ENCODE measurements around the gene CLEC1A.

CLEC1A gene

GRCh38 chr12:10126413-10126812 is 27.6 kb upstream of the CLEC1A start:
- Histone ChIP-seq H3K27ac (ENCODE audit: low read length) (no peak overlapping the region), H3K9ac (ENCODE audit: low read length in 2 of 2) (no peak overlapping the region), H3K4me1 (ENCODE audit: control insufficient read depth, insufficient read depth, low read length) (no peaks in the 10 kb centered on the region), H3K4me3 (ENCODE audit: low read length in 2 of 2) (no peak overlapping the region), H3K9me3 (ENCODE audit: control insufficient read depth in 2 of 2, low read length in 2 of 2) (no peaks in the 10 kb centered on the region), H3K27me3 (ENCODE audit: control insufficient read depth in 1 of 2, insufficient read depth in 2 of 2, low read length in 2 of 2) (no peaks in the 10 kb centered on the region), H3K36me3 (ENCODE audit: control insufficient read depth in 2 of 2, insufficient read depth in 2 of 2, low read length in 2 of 2) (no peaks in the 10 kb centered on the region)

- H3K4me3 ChIP-seq (ENCODE audit: low read length in 2 of 2), result no peak overlapping the region
- H3K36me3 ChIP-seq (ENCODE audit: control insufficient read depth in 2 of 2, insufficient read depth in 2 of 2, low read length in 2 of 2), result no peaks in the 10 kb centered on the region
- no peak overlapping the region for H3K27ac ChIP-seq (ENCODE audit: low read length)
- H3K9me3 ChIP-seq (ENCODE audit: control insufficient read depth in 2 of 2, low read length in 2 of 2), result no peaks in the 10 kb centered on the region
- H3K4me1 ChIP-seq (ENCODE audit: control insufficient read depth, insufficient read depth, low read length), result no peaks in the 10 kb centered on the region
- no peaks in the 10 kb centered on the region for H3K27me3 ChIP-seq (ENCODE audit: control insufficient read depth in 1 of 2, insufficient read depth in 2 of 2, low read length in 2 of 2)
- H3K9ac ChIP-seq (ENCODE audit: low read length in 2 of 2), result no peak overlapping the region
Measured at GRCh38 chr12:10122689-10123088, 23.9 kb upstream of the CLEC1A start.

GRCh38 chr12:10121278-10121677 is 22.5 kb upstream of the CLEC1A start:
- Histone ChIP-seq H3K36me3 (ENCODE audit: control insufficient read depth in 2 of 2, insufficient read depth in 2 of 2, low read length in 2 of 2) (no peaks in the 10 kb centered on the region), H3K9ac (ENCODE audit: low read length in 2 of 2) (no peak overlapping the region), H3K9me3 (ENCODE audit: control insufficient read depth in 2 of 2, low read length in 2 of 2) (no peaks in the 10 kb centered on the region), H3K4me3 (ENCODE audit: low read length in 2 of 2) (no peak overlapping the region), H3K4me1 (ENCODE audit: control insufficient read depth, insufficient read depth, low read length) (no peaks in the 10 kb centered on the region), H3K27me3 (ENCODE audit: control insufficient read depth in 1 of 2, insufficient read depth in 2 of 2, low read length in 2 of 2) (no peaks in the 10 kb centered on the region), H3K27ac (ENCODE audit: low read length) (no peak overlapping the region)

GRCh38 chr12:10119066-10119465 is 20.3 kb upstream of the CLEC1A start:
- H3K9ac ChIP-seq (ENCODE audit: low read length in 2 of 2), result no peak overlapping the region
- H3K4me1 ChIP-seq (ENCODE audit: control insufficient read depth, insufficient read depth, low read length), result no peaks in the 10 kb centered on the region
- no peak overlapping the region for H3K27ac ChIP-seq (ENCODE audit: low read length)
- H3K27me3 ChIP-seq (ENCODE audit: control insufficient read depth in 1 of 2, insufficient read depth in 2 of 2, low read length in 2 of 2), result no peaks in the 10 kb centered on the region
- H3K4me3 ChIP-seq (ENCODE audit: low read length in 2 of 2), result no peak overlapping the region
- no peaks in the 10 kb centered on the region for H3K36me3 ChIP-seq (ENCODE audit: control insufficient read depth in 2 of 2, insufficient read depth in 2 of 2, low read length in 2 of 2)
- H3K9me3 ChIP-seq (ENCODE audit: control insufficient read depth in 2 of 2, low read length in 2 of 2), result no peaks in the 10 kb centered on the region

GRCh38 chr12:10115890-10116289 is 17.1 kb upstream of the CLEC1A start:
- H3K4me3 ChIP-seq (ENCODE audit: low read length in 2 of 2), result no peak overlapping the region
- H3K36me3 ChIP-seq (ENCODE audit: control insufficient read depth in 2 of 2, insufficient read depth in 2 of 2, low read length in 2 of 2), result no peaks in the 10 kb centered on the region
- no peaks in the 10 kb centered on the region for H3K4me1 ChIP-seq (ENCODE audit: control insufficient read depth, insufficient read depth, low read length)
- no peak overlapping the region for H3K9ac ChIP-seq (ENCODE audit: low read length in 2 of 2)
- no peak overlapping the region for H3K27ac ChIP-seq (ENCODE audit: low read length)
- no peaks in the 10 kb centered on the region for H3K9me3 ChIP-seq (ENCODE audit: control insufficient read depth in 2 of 2, low read length in 2 of 2)
- no peaks in the 10 kb centered on the region for H3K27me3 ChIP-seq (ENCODE audit: control insufficient read depth in 1 of 2, insufficient read depth in 2 of 2, low read length in 2 of 2)

GRCh38 chr12:10115311-10115710 is 16.5 kb upstream of the CLEC1A start:
- no peak overlapping the region for H3K9ac ChIP-seq (ENCODE audit: low read length in 2 of 2)
- H3K36me3 ChIP-seq (ENCODE audit: control insufficient read depth in 2 of 2, insufficient read depth in 2 of 2, low read length in 2 of 2), result no peaks in the 10 kb centered on the region
- no peak overlapping the region for H3K27ac ChIP-seq (ENCODE audit: low read length)
- H3K9me3 ChIP-seq (ENCODE audit: control insufficient read depth in 2 of 2, low read length in 2 of 2), result no peaks in the 10 kb centered on the region
- H3K27me3 ChIP-seq (ENCODE audit: control insufficient read depth in 1 of 2, insufficient read depth in 2 of 2, low read length in 2 of 2), result no peaks in the 10 kb centered on the region
- no peaks in the 10 kb centered on the region for H3K4me1 ChIP-seq (ENCODE audit: control insufficient read depth, insufficient read depth, low read length)
- no peak overlapping the region for H3K4me3 ChIP-seq (ENCODE audit: low read length in 2 of 2)

- no peak overlapping the region for H3K27ac ChIP-seq (ENCODE audit: low read length)
- no peaks in the 10 kb centered on the region for H3K27me3 ChIP-seq (ENCODE audit: control insufficient read depth in 1 of 2, insufficient read depth in 2 of 2, low read length in 2 of 2)
- H3K9me3 ChIP-seq (ENCODE audit: control insufficient read depth in 2 of 2, low read length in 2 of 2), result no peaks in the 10 kb centered on the region
- no peak overlapping the region for H3K9ac ChIP-seq (ENCODE audit: low read length in 2 of 2)
- H3K4me1 ChIP-seq (ENCODE audit: control insufficient read depth, insufficient read depth, low read length), result no peaks in the 10 kb centered on the region
- no peaks in the 10 kb centered on the region for H3K36me3 ChIP-seq (ENCODE audit: control insufficient read depth in 2 of 2, insufficient read depth in 2 of 2, low read length in 2 of 2)
- no peak overlapping the region for H3K4me3 ChIP-seq (ENCODE audit: low read length in 2 of 2)
Measured at GRCh38 chr12:10113920-10114319, 15.1 kb upstream of the CLEC1A start.

GRCh38 chr12:10113075-10113474 is 14.3 kb upstream of the CLEC1A start:
- Histone ChIP-seq H3K36me3 (ENCODE audit: control insufficient read depth in 2 of 2, insufficient read depth in 2 of 2, low read length in 2 of 2) (no peaks in the 10 kb centered on the region), H3K4me3 (ENCODE audit: low read length in 2 of 2) (no peak overlapping the region), H3K27me3 (ENCODE audit: control insufficient read depth in 1 of 2, insufficient read depth in 2 of 2, low read length in 2 of 2) (no peaks in the 10 kb centered on the region), H3K9me3 (ENCODE audit: control insufficient read depth in 2 of 2, low read length in 2 of 2) (no peaks in the 10 kb centered on the region), H3K9ac (ENCODE audit: low read length in 2 of 2) (no peak overlapping the region), H3K27ac (ENCODE audit: low read length) (no peak overlapping the region), H3K4me1 (ENCODE audit: control insufficient read depth, insufficient read depth, low read length) (no peaks in the 10 kb centered on the region)

GRCh38 chr12:10111451-10111850 is 12.7 kb upstream of the CLEC1A start:
- Histone ChIP-seq H3K27me3 (ENCODE audit: control insufficient read depth in 1 of 2, insufficient read depth in 2 of 2, low read length in 2 of 2) (no peaks in the 10 kb centered on the region), H3K36me3 (ENCODE audit: control insufficient read depth in 2 of 2, insufficient read depth in 2 of 2, low read length in 2 of 2) (no peaks in the 10 kb centered on the region), H3K4me1 (ENCODE audit: control insufficient read depth, insufficient read depth, low read length) (no peaks in the 10 kb centered on the region), H3K27ac (ENCODE audit: low read length) (no peak overlapping the region), H3K4me3 (ENCODE audit: low read length in 2 of 2) (no peak overlapping the region), H3K9ac (ENCODE audit: low read length in 2 of 2) (no peak overlapping the region), H3K9me3 (ENCODE audit: control insufficient read depth in 2 of 2, low read length in 2 of 2) (no peaks in the 10 kb centered on the region)

GRCh38 chr12:10110256-10110844 is 11.6 kb upstream of the CLEC1A start:
- H3K27ac ChIP-seq (ENCODE audit: low read length), result no peak overlapping the region
- H3K27me3 ChIP-seq (ENCODE audit: control insufficient read depth in 1 of 2, insufficient read depth in 2 of 2, low read length in 2 of 2), result no peaks in the 10 kb centered on the region
- no peaks in the 10 kb centered on the region for H3K36me3 ChIP-seq (ENCODE audit: control insufficient read depth in 2 of 2, insufficient read depth in 2 of 2, low read length in 2 of 2)
- no peak overlapping the region for H3K4me3 ChIP-seq (ENCODE audit: low read length in 2 of 2)
- no peak overlapping the region for H3K9ac ChIP-seq (ENCODE audit: low read length in 2 of 2)
- no peaks in the 10 kb centered on the region for H3K9me3 ChIP-seq (ENCODE audit: control insufficient read depth in 2 of 2, low read length in 2 of 2)
- H3K4me1 ChIP-seq (ENCODE audit: control insufficient read depth, insufficient read depth, low read length), result no peaks in the 10 kb centered on the region

- Histone ChIP-seq H3K9ac (ENCODE audit: low read length in 2 of 2) (no peak overlapping the region), H3K27me3 (ENCODE audit: control insufficient read depth in 1 of 2, insufficient read depth in 2 of 2, low read length in 2 of 2) (no peaks in the 10 kb centered on the region), H3K27ac (ENCODE audit: low read length) (no peak overlapping the region), H3K4me1 (ENCODE audit: control insufficient read depth, insufficient read depth, low read length) (peaks cover 22% of the 10 kb centered on the region), H3K4me3 (ENCODE audit: low read length in 2 of 2) (no peak overlapping the region), H3K36me3 (ENCODE audit: control insufficient read depth in 2 of 2, insufficient read depth in 2 of 2, low read length in 2 of 2) (no peaks in the 10 kb centered on the region), H3K9me3 (ENCODE audit: control insufficient read depth in 2 of 2, low read length in 2 of 2) (no peaks in the 10 kb centered on the region)
Measured at GRCh38 chr12:10102322-10102721, 3.5 kb upstream of the CLEC1A start.

All from stomach smooth muscle (tissue), 2 donors.